DND-41 (cell line): ENCODE measurements around the gene FOS.

Source experiments
- CTCF ChIP-seq: IDR thresholded peaks from 2 replicates; pipeline ENCODE4 v1.5.1; 2012; ENCODE audit warnings: borderline replicate concordance, low read length, moderate library complexity, mild to moderate bottlenecking; ENCODE audit not compliant: poor library complexity, severe bottlenecking; ENCODE audit errors: extremely low read depth
- EZH2 ChIP-seq: IDR thresholded peaks from 3 replicates; pipeline ENCODE4 v1.6.1; 2012; ENCODE audit warnings: borderline replicate concordance, low read depth, mild to moderate bottlenecking, moderate library complexity, low read length, inconsistent platforms; ENCODE audit not compliant: severe bottlenecking

GRCh38 chr14:75307700-75308379, 29.2 kb downstream of the FOS start:
- no peak for TF ChIP-seq EZH2
- peak; percentile 90 for TF ChIP-seq CTCF
